HL-60 (cell line): ENCODE measurements around the gene PPP2CA.

Experiments used
- DNase-seq, 2 experiments: peaks; one replicate each; pipeline ENCODE4 v3.0.0-alpha.2; 2010 to 2020; ENCODE audit warnings: low read depth in 1 of 2, low spot score in 1 of 2
- H3K27ac ChIP-seq: fragments of 250-450 bp; sonication (Bioruptor Pico); replicated peaks from 2 replicates; pipeline ENCODE4 v1.5.1; 2020; ENCODE audit warnings: mild to moderate bottlenecking, moderate library complexity
- H3K27me3 ChIP-seq: fragments of 250-450 bp; sonication (Bioruptor Pico); 2 replicates; pipeline ENCODE4 v1.5.1; 2021; ENCODE audit warnings: mild to moderate bottlenecking, moderate library complexity; ENCODE audit not compliant: insufficient read depth, poor library complexity, severe bottlenecking
- H3K4me3 ChIP-seq: replicated peaks from 2 replicates; pipeline ENCODE4 v1.5.1; 2011; ENCODE audit warnings: mild to moderate bottlenecking, control low read depth, low read length; ENCODE audit not compliant: insufficient read depth
- CTCF ChIP-seq: IDR thresholded peaks from one replicate; pipeline ENCODE4 v1.5.1; 2011; ENCODE audit warnings: low read length, control low read depth, inconsistent platforms; ENCODE audit not compliant: insufficient read depth
- GABPA ChIP-seq: IDR thresholded peaks from 2 replicates; pipeline ENCODE4 v1.6.1; 2012; ENCODE audit warnings: low read depth
- POLR2AphosphoS5 ChIP-seq: IDR thresholded peaks from 2 replicates; pipeline ENCODE4 v1.6.1; 2012; ENCODE audit warnings: low read depth
- REST ChIP-seq: IDR thresholded peaks from 2 replicates; pipeline ENCODE4 v1.6.1; 2012; ENCODE audit warnings: low read depth; ENCODE audit not compliant: insufficient replicate concordance
- SPI1 ChIP-seq: IDR thresholded peaks from 2 replicates; pipeline ENCODE4 v1.6.1; 2012; ENCODE audit warnings: low read depth, mild to moderate bottlenecking, borderline replicate concordance

The PPP2CA gene

GRCh38 chr5:134250949-134251348, 25.1 kb upstream of the PPP2CA start:
- Histone ChIP-seq H3K4me3 (no peak overlapping the region), H3K27me3 (no peaks in the 10 kb centered on the region), H3K27ac (no peak overlapping the region)
- DNase-seq: no peak
- no peak for TF ChIP-seq REST

GRCh38 chr5:134249469-134250379, 23.9 kb upstream of the PPP2CA start:
- no peaks in the 10 kb centered on the region for H3K27me3 ChIP-seq
- H3K27ac ChIP-seq: 0 out of 2 replicates have a peak overlapping the region, but pooled peaks have one; percentile 24
- H3K4me3 ChIP-seq: no peak overlapping the region
- DNase-seq: peak; percentile 74 to 80
- TF ChIP-seq SPI1 (peak; percentile 84), REST (no peak)

- no peak overlapping the region for H3K27ac ChIP-seq
- H3K4me3 ChIP-seq: no peak overlapping the region
- H3K27me3 ChIP-seq: no peaks in the 10 kb centered on the region
- DNase-seq: no peak
- TF ChIP-seq GABPA: no peak
- no peak for TF ChIP-seq SPI1
- no peak for TF ChIP-seq REST
- TF ChIP-seq CTCF: no peak
- no peak for TF ChIP-seq POLR2AphosphoS5
Observed at GRCh38 chr5:134248256-134248655, 22.4 kb upstream of the PPP2CA start.

GRCh38 chr5:134247428-134248224, 21.8 kb upstream of the PPP2CA start:
- no peak overlapping the region for H3K4me3 ChIP-seq
- H3K27me3 ChIP-seq: no peaks in the 10 kb centered on the region
- DNase-seq: no peak
- no peak overlapping the region for H3K27ac ChIP-seq
- TF ChIP-seq CTCF (no peak), POLR2AphosphoS5 (no peak), REST (no peak), SPI1 (no peak), GABPA (no peak)
